GM15510 (cell line): Measurements from ENCODE around the gene NPFFR1.

Source experiments
- POLR2A ChIP-seq: IDR thresholded peaks from 3 replicates; pipeline ENCODE4 v1.6.1; 2011; ENCODE audit warnings: borderline replicate concordance; ENCODE audit not compliant: insufficient read length; ENCODE audit errors: extremely low read depth

The NPFFR1 gene

DNA sequence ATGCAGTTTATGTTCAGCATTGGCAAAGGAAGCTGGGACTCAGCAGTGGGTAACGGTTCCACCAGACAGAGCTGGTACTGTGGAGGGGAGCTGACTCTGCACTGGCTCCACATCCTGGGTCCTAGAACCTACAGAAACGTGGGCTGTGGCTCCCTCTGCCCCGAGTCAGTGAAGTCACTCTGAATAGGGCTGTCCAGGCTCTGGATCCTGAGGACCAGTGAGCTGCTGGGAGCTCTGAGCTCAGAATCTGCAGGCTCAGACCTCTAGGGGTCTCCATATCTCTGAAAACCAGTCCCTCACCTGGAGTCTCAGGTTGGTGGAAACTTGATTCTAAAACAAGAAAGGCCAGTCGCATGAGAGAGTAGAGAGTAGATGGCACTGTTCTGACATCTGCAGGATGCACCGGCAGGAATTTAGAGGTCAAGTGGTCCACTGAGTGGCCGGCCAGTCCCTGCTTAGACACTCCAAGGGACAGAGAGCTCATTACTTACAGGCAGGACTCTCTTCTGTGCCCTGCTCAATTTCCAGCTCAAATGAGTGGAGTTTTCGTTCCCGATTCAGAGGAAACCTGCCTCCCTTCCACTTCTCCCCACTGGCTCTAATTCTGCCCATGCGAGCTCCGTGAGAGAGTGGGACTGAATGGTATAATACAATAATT lies 18.6 kb downstream of the NPFFR1 start:
- no peak for TF ChIP-seq POLR2A

DNA sequence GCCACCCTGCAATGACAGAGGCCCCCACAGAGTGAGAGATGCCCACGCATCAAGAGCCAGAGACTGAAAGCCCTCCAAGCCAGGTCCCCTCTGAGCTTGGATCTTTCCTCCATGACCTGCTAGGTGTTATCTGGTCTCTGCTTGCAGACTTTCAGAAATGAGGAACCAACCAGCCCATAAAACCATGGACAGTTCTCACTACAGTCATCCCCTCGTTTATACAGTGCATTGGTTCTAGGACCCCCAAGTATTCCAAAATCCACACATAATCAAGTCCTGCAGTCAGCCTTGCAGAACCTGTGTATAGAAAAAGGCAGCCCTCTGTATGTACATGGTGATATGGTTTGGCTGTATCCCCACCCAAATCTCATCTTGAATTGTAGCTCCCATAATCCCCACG lies 23.1 kb downstream of the NPFFR1 start:
- no peak for TF ChIP-seq POLR2A

DNA sequence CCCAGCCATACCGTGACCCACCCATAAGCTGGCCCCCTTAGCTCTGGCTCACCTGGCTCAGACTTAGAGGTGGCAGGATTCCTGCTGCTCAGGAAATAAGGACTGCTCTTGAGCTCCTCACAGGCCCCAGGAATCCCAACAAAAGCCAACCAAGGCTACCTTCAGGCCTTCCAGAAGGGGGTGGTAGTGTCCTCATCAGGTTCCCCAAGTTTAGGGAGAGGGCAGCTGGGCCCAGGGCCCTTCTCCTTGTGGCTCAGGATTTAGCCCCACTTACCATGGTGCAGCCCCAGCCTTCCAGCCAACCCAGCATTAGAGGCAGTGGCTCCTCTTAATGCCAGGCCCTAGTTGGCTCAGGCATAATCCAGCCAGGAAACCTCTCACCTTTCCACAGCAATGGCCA lies 23.5 kb downstream of the NPFFR1 start:
- TF ChIP-seq POLR2A: no peak

DNA sequence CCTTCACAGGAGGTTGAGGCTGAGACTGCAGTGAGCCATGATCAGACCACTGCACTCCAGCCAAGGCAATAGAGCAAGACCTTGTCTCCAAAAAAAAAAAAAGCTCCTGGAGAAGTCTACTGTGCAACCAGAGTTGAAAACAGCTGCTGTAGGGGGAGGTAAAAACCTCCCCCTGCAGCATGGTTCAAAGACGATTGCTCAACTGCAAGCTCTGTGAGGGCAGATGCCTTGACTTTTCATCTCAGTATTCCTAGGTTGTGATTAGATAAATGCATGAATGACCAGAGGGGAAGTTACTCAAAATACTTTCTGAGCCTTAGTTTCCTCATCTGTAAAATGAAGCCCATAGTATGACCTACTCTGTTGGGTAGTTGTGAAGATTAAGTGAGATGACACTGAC lies 25.6 kb downstream of the NPFFR1 start:
- no peak for TF ChIP-seq POLR2A

DNA sequence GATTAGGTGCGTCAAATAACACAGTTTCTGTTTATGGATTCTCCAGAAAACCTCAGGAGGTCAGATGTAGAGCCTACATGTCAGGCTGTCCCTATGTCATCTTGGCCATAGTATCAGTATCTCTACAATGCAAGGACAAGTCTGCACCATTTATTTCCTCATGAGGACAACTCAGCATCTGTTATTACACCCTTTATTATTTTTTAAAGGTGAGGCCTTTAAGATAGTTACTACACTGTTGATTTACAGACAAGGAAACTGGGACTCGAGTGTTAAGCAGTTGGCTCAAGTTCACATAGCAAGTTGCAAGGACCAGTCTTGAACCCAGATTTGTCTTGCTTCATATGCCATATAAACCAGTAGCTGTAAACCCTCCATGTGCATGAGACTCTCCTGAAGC lies 27.3 kb downstream of the NPFFR1 start:
- TF ChIP-seq POLR2A: no peak

DNA sequence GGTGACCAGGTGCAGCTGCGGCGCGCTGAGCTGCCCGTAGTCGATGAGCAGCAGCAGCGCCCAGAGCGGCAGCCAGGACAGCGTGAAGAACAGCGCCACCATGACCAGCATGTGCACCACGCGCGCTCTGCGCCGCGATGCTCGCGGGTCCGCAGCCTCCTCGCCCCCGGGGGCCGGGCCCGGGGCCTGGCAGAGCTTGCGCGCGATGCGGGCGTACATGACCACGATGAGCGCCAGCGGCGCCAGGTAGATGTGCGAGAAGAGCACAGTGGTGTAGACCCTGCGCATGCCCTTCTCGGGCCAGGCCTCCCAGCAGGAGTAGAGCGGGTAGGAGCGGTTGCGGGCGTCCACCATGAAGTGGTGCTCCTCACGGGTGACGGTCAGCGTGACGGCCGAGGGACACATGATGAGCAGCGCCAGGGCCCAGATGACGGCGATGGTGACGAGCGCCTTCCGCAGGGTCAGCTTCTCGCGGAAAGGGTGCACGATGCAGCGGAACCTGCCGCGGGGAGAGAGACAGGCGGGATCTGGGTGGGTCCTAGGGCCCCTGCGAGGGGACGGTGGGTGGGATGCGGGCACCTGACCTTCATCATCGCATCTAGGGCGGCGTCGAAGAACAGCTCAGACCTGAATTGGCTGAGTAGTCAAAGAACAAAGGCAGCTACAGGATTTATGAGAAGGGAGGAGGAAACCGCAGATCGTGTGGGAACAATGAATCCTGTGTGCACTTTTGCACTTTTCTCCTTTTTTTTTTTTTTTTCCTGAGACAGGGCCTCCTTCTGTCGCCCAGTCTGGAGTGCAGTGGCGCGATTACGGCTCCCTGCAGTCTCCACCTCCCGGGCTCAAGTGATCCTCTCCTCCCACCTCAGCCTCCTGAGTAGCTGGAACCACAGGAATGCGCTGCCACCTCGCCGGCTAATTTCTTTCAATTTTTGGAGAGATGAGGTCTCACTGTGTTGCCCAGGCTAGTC lies 28.2 kb downstream of the NPFFR1 start:
- TF ChIP-seq POLR2A: no peak

DNA sequence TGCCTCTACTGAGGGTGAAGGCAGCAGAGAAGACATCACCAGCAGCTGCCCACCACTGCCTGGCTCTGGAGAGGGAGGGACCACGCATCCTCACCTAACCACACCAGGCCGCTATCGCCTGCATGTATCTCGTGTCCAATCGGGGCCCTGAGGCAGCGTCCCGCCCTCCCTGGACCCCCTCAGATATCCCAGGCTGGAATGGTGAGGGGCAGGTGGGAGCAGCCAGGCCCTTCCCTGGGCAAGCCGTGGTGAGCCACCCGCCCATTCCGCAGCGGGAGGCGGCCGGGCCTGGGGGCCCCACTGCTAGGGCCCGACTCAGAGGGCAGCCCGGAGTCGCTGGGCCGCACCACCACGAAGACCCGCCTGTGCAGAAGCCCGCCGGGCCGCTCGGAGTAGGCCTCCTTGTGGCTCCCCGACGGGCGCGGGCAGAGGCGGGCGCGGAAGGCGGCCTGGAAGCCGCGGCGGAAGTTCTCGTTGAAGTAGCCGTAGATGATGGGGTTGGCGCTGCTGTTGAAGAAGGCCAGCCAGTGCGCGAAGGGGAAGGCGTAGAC lies 29.0 kb downstream of the NPFFR1 start:
- no peak for TF ChIP-seq POLR2A

DNA sequence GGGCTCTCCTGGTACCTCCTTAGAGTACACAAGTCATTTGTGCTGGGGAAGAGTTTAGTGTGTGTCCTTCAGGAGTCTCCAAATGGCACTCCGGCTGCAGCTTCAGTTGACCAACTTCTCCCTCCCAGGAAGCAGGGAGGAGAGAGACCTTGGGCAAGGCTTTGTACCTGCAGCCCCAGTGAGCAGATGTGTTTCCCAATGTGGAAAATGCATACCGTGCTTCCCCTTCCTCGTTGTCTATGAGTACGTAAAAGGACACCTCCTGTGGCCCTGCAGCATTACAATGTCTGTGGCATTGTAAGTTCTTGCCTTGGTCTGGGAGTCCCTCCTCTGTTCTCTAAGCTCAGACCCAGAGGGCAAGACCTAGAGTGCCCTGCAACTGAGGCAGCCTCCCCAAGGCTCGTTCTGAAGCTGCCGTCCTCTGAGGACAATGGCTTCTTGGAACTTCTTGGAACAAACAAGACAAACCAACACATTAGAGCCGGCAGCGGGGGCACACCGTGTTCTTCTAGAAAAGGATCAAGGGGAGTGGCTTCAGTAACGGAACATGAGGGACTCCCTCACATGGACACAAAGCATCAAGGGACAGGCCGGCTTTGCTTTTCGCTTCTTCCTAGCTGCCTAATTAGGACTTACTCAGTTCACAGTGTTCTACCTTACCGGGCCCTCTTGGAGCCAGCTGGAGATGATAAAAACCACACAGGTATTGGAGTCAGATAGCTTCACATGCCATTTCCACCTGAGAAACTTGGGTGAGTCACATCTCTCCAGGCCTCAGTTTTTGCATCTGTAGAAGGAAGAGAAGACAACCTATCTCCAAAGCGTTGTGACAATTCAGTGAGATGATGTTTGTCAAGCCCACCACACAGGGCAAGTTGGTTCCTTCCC lies 29.7 kb downstream of the NPFFR1 start:
- no peak for TF ChIP-seq POLR2A

DNA sequence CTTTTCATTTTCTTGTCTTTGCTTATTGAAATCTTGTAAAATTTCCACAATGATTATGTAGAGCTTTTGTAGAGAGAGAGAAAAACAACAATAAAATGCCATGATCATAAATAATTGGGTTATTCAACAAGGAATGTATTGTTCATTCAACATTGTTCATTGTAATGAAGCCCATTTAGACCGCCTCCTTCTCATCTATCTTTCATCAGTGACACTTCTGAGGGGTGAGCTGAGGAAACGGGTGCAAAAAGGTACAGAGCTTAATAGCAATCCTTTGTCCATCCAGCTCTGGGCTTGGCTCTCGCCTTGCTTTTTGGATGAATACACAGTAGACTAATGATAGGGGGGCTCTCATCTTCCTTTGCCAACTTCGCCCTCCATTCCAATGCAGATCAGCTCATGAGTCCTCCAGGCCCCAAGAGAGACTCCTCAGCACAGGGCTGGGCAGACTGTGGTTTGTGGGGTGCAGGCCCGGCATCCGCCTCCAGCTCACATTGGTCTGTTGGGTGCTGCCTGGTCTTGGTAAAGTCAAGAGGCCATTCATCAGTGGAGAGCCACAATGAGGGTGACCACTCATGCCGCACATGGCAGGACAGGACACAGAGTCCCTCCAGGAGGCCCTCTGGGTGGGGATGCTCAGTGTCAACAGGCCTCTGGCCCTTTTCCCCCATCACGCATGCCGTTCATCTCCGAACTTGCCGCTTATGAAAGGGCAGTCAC lies 32.7 kb downstream of the NPFFR1 start:
- TF ChIP-seq POLR2A: no peak

DNA sequence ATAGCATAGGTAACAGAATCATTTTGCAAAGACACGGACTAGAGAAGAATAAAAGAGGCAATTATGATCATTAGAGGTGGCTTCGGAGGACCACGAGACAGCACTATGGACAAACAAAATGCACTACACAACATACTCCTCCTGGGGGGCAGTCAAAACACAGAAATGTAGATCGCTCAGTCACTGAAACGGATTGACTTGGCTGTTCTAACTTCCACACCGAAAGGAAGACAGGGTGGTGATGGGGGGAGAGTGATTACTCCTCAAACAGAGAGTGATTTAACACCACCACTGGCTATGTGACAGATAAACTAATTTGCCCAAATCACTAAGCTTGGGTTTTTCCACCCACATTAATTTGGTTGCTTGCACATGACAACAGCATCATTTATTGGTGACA lies 36.4 kb downstream of the NPFFR1 start:
- no peak for TF ChIP-seq POLR2A

DNA sequence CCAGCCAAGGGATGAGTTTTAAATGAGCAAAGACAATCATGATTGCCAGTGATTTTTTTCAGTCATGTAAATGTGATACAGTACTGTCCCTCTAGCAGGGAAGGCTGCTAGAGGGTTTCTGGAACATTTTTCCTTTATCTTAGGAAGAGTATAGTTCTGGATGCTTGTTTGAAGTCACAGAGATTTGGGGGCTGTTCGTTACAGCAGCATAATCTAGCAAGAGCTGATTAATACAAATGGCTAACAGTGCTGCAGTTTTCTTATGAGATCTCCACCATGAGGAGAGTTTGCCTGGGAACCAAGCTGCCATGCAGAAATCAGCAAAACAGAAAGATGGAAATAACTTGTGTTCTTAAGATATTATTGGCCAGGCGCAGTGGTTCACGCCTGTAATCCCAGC lies 42.7 kb downstream of the NPFFR1 start:
- TF ChIP-seq POLR2A: no peak

DNA sequence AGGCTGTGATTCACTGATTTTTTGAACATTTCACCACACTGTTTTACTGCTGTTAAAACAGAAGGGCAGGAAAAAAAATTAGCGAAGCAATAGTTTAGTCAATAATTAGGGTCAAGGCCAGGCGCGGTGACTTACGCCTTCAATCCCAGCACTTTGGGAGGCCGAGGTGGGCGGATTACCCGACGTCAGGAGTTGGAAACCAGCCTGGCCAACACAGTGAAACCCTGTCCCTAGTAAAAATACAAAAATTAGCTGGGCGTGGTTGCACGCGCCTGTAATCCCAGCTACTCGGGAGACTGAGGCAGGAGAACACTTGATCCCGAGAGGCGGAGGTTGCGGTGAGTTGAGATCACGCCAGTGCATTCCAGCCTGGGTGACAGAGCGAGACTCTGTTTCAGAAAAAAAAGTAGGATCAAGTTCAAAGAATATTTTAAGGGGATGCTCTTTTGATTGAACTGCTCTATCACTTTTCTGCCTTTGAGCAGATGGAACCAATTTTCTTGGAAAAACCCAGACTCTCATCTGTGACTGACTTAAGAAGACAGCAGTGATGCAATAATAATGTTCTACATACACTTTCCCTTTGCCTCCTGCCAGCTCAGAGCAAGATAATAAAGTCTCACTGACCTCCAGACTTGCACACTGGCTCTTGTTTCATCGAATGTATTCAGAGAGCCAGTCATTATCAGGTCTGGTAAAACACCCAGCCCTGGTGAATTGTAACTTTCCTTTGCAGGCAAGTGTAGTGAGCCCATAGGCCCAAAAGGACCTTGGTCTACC lies 48.9 kb downstream of the NPFFR1 start:
- TF ChIP-seq POLR2A: no peak

DNA sequence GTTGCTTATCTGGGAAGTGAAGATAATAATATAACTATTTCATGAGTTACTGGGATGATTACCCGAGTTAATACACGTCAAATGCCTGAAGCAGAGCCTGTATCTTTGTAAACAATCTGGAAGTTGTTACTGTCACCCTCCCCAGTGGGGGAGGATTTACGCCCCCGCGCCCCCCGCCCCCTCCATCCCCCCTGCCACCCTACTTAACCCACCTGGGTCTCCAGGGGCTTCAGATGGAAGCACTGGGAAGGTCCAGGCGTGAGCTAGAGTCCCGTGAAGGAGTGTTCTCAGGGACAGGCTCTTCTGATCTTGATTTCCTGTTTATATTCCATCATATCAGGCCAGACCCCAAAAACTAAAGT lies 49.9 kb downstream of the NPFFR1 start:
- TF ChIP-seq POLR2A: no peak
